Measurements from ENCODE around the gene ABCC8. TPM values are rescaled to one million over a fixed set of nuclear protein-coding genes. Genes with fewer than 3 reads are reported as not detected.

The ABCC8 gene
- total RNA-seq, 1 experiment from 2014 or later, result 2.4 TPM

- Histone ChIP-seq H3K4ac (ENCODE audit: low read depth, low read length) (no peak overlapping the region), H2BK5ac (ENCODE audit: insufficient read length, low read length) (no peak overlapping the region), H4K91ac (ENCODE audit: insufficient read length, low read depth, low read length) (no peak overlapping the region), H3K9ac (ENCODE audit: extremely low read depth, insufficient read length, low read length) (no peak overlapping the region), H2BK20ac (ENCODE audit: low read depth, low read length, poor library complexity, severe bottlenecking) (no peak overlapping the region), H3T11ph (ENCODE audit: low read length) (no peak overlapping the region), H3K18ac (ENCODE audit: insufficient read length, low read depth, low read length) (no peak overlapping the region), H3K23ac (ENCODE audit: insufficient read length, low read depth, low read length) (no peak overlapping the region), H3K79me1 (ENCODE audit: insufficient read depth, low read depth, low read length, poor library complexity, severe bottlenecking) (no peaks in the 10 kb centered on the region), H3K79me2 (ENCODE audit: insufficient read depth, low read length) (no peaks in the 10 kb centered on the region), H3K56ac (ENCODE audit: insufficient read length, low read depth, low read length) (no peak overlapping the region), H2BK15ac (ENCODE audit: low read depth, low read length) (no peak overlapping the region), H3K27ac (ENCODE audit: insufficient read length, low read depth, low read length) (no peak overlapping the region), H3K9me3 (ENCODE audit: control insufficient read depth, low read depth, low read length) (no peaks in the 10 kb centered on the region), H2BK12ac (ENCODE audit: insufficient read length, low read depth, low read length) (no peak overlapping the region), H3K14ac (ENCODE audit: insufficient read depth, low read length) (no peak overlapping the region), H2AFZ (ENCODE audit: low read length) (no peak overlapping the region), H3K4me2 (ENCODE audit: insufficient read depth, insufficient read length, low read length) (no peak overlapping the region), H3K27me3 (ENCODE audit: insufficient read depth, low read length) (no peaks in the 10 kb centered on the region), H2BK120ac (ENCODE audit: low read depth, low read length, poor library complexity, severe bottlenecking) (no peak overlapping the region), H4K20me1 (ENCODE audit: control insufficient read depth, insufficient read depth, insufficient read length) (no peaks in the 10 kb centered on the region), H4K8ac (replicated peaks; ENCODE audit: insufficient read length, low read depth, low read length) (no peak overlapping the region), H2AK5ac (ENCODE audit: insufficient read length, low read length) (no peak overlapping the region), H4K5ac (ENCODE audit: insufficient read length, low read depth, low read length) (no peak overlapping the region), H3K4me1 (ENCODE audit: insufficient read depth, low read length) (0 out of 2 replicates have a peak, but pooled peaks cover 8% of the 10 kb centered on the region), H3K23me2 (ENCODE audit: insufficient read length, low read depth, low read length, poor library complexity, severe bottlenecking) (no peaks in the 10 kb centered on the region)
- no CpG with 5 or more reads among the region's 8 CpGs for WGBS (ENCODE audit: extremely low coverage, insufficient read length, low lambda C conversion rate)
- peak overlapping the region in 1 of 2 experiments; percentile 14; a peak in 1 of 5 replicates for H3K4me3 Mint-ChIP-seq
- no peak for TF ChIP-seq CTCF (conservative IDR thresholded peaks at IDR 0.05)
- H3K27ac Mint-ChIP-seq, result no peak overlapping the region
- DNase-seq, result no peak
- H3K9me3 Mint-ChIP-seq, result no peaks in the 10 kb centered on the region; a peak in 1 of 5 replicates
- H3K36me3 Mint-ChIP-seq (ENCODE audit: insufficient read depth in 1 of 3, low read depth in 3 of 3), result peaks cover under 1 to 3% (median 3%) of the 10 kb centered on the region in 3 experiments; a peak in 2 of 7 replicates
- H3K4me1 Mint-ChIP-seq, result peaks cover 18 to 21% of the 10 kb centered on the region in 2 experiments
- H3K27me3 Mint-ChIP-seq (ENCODE audit: low read depth), result peaks cover 6% of the 10 kb centered on the region
Measured at GRCh38 chr11:17457396-17458173, 19.1 kb downstream of the ABCC8 start.

Measured in H9 (cell line).